Fibroblast of mammary gland (primary cell): ENCODE data around the gene SULT1A2.

Source experiments
- DNase-seq: peaks from one replicate; pipeline ENCODE4 v3.0.0-alpha.2; 2010; ENCODE audit warnings: low read depth
- H3K4me3 ChIP-seq: 2 replicates; pipeline ENCODE4 v1.5.1; 2011; ENCODE audit warnings: low read depth, mild to moderate bottlenecking, low read length, moderate library complexity; ENCODE audit not compliant: control insufficient read depth
- CTCF ChIP-seq: conservative IDR thresholded peaks from 2 replicates; pipeline ENCODE4 v1.5.1; 2011; ENCODE audit warnings: low read depth, low read length, inconsistent platforms; ENCODE audit not compliant: control insufficient read depth, insufficient read depth

The SULT1A2 gene

GRCh38 chr16:28563218-28563617, 33.6 kb downstream of the SULT1A2 start:
- DNase-seq: no peak
- no peak for TF ChIP-seq CTCF
- no peak overlapping the region for H3K4me3 ChIP-seq

DNA sequence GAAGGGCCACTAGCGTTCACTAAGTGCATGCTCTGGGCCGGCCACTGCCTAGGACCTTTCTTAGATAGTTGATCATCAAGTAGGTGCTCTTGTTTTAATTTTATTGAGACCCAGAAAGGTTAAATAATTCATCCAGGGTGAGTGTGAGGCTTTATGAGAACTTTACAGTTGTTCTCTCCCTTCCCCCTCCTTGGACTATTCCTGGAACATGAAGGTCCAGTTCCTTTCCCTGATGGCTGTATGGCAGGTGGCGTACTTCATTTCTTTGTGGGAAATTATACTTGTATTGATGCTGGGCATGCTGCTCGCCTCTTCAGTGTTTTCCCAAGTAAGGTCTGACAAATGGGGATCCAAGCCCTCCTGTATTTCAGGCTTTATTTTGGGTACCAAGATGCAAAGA, 34.7 kb downstream of the SULT1A2 start:
- DNase-seq: no peak
- no peak overlapping the region for H3K4me3 ChIP-seq
- no peak for TF ChIP-seq CTCF

DNA sequence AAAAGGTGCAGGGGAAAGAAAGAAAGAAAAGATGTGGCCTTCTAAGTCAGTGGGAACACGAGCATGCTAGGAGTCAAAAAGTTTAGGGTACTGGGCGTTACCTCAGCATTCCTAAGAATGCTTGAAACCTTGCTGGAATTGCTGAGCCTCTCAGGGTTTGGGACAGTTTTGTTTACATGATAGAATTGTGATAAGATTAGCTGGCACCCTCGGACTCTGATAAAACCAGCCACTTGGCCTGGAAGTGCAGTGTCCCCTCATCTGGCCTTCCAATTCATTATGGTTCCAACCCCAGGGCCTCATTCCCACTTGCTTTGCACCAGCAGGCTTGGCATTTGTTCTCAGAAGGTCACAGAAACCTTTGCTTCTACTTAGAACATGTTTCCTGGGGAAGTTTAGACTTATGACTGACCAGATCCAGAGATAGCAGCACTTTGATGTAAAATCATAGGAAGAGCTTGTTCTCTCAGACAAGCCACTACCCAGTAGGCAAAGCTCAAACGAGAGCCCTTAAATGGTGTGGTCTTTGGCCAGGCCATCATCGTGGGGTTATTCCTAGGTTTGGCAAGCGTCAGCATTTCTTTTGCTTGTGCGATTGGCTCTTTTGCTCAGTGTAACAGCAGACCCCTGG, 35.2 kb downstream of the SULT1A2 start:
- DNase-seq: no peak
- H3K4me3 ChIP-seq: no peak overlapping the region
- no peak for TF ChIP-seq CTCF

DNA sequence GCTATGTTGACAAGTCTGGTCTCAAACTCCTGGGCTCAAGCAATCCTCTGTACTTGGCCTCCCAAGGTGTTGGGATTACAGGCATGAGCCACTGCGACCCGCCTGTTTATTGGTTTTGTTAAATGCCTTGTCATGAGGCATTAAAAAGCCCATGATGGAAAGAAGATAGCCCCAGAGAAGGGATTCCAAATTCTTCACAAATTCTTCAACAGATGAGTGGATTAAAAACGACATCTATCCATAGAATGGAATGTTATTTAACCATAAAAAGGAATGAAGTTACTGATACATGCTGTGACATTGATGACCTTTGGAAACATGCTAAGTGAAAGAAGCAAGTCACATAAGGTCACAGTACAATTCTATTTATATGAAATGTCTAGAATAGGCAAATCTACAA, 38.4 kb downstream of the SULT1A2 start:
- no peak overlapping the region for H3K4me3 ChIP-seq

GRCh38 chr16:28556914-28557320, 39.9 kb downstream of the SULT1A2 start:
- H3K4me3 ChIP-seq: no peak overlapping the region
- TF ChIP-seq CTCF: no peak
- no peak for DNase-seq

More for the DNA sequence above, 38.4 kb downstream of the SULT1A2 start:
- DNase-seq: no peak
- TF ChIP-seq CTCF: no peak

DNA sequence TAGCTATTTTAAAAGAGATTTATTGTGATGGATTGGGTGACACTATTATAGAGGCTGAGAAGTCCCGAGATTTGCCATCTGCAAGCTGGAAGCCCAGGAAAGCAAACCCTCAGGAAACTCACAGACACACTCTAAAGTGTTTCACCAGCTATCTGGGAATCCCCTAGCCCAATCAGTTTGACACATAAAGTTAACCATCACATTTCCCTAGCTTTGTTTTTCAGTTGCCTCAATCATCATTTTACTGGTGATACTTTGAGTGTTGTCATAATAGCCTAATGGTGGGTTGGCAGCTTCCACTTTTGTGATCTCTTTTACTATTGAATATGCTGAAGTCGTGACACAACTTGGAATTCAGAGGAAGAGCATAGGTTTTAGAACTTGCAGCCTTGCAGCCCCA, 41.3 kb downstream of the SULT1A2 start:
- DNase-seq: no peak
- no peak overlapping the region for H3K4me3 ChIP-seq
- TF ChIP-seq CTCF: no peak
